Measurements from ENCODE around the gene TLR5. TPM values are rescaled to one million over a fixed set of nuclear protein-coding genes. Genes with fewer than 3 reads are reported as not detected.

The TLR5 gene
- total RNA-seq, 1 experiment from 2014 or later = 0.21 TPM

DNA sequence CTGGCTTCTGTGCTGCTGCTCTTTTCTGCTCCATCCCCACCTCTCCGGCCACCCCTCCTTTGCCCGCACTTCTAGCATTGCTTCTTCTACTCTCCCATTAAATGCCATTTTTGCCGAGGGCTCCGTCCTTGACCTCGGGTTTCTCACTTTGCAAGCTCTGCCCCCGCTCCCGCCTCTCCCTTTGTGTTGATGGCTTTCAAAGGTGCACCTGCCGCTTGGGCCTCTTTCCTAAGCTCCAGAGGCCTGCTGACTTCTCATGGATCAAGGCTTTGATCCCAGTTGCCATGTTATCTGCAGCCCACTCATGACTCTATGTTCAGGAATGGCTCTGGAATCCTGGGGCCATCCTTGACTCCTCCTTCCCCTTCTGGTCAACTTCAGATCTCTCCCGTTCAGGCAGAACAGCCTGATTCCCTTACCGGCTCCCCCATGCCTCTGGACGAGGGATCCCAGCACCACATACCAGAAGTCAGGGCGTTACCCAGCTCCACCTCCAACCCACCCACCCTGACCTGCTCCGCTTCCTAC is 54.3 kb downstream of the TLR5 start:
- Histone ChIP-seq H3K27me3 (ENCODE audit: control insufficient read depth, insufficient read depth, low read length) (no peaks in the 10 kb centered on the region), H3K27ac (ENCODE audit: low read length) (no peak overlapping the region), H3K36me3 (ENCODE audit: control insufficient read depth, insufficient read depth, low read length) (no peaks in the 10 kb centered on the region), H3K4me3 (ENCODE audit: low read depth in 2 of 2, low read length in 2 of 2) (no peak overlapping the region), H3K9me3 (ENCODE audit: control insufficient read depth, insufficient read depth, low read depth, low read length) (no peaks in the 10 kb centered on the region), H3K4me1 (ENCODE audit: control insufficient read depth, insufficient read depth, low read length) (no peaks in the 10 kb centered on the region)
- TF ChIP-seq, protein P1, sequence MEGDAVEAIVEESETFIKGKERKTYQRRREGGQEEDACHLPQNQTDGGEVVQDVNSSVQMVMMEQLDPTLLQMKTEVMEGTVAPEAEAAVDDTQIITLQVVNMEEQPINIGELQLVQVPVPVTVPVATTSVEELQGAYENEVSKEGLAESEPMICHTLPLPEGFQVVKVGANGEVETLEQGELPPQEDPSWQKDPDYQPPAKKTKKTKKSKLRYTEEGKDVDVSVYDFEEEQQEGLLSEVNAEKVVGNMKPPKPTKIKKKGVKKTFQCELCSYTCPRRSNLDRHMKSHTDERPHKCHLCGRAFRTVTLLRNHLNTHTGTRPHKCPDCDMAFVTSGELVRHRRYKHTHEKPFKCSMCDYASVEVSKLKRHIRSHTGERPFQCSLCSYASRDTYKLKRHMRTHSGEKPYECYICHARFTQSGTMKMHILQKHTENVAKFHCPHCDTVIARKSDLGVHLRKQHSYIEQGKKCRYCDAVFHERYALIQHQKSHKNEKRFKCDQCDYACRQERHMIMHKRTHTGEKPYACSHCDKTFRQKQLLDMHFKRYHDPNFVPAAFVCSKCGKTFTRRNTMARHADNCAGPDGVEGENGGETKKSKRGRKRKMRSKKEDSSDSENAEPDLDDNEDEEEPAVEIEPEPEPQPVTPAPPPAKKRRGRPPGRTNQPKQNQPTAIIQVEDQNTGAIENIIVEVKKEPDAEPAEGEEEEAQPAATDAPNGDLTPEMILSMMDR (IDR thresholded peaks at IDR 0.05) = no peak
- TF ChIP-seq SIN3A (IDR thresholded peaks at IDR 0.05; ENCODE audit: borderline replicate concordance, insufficient read depth, low read depth, low read length) = no peak
- TF ChIP-seq, protein P2, sequence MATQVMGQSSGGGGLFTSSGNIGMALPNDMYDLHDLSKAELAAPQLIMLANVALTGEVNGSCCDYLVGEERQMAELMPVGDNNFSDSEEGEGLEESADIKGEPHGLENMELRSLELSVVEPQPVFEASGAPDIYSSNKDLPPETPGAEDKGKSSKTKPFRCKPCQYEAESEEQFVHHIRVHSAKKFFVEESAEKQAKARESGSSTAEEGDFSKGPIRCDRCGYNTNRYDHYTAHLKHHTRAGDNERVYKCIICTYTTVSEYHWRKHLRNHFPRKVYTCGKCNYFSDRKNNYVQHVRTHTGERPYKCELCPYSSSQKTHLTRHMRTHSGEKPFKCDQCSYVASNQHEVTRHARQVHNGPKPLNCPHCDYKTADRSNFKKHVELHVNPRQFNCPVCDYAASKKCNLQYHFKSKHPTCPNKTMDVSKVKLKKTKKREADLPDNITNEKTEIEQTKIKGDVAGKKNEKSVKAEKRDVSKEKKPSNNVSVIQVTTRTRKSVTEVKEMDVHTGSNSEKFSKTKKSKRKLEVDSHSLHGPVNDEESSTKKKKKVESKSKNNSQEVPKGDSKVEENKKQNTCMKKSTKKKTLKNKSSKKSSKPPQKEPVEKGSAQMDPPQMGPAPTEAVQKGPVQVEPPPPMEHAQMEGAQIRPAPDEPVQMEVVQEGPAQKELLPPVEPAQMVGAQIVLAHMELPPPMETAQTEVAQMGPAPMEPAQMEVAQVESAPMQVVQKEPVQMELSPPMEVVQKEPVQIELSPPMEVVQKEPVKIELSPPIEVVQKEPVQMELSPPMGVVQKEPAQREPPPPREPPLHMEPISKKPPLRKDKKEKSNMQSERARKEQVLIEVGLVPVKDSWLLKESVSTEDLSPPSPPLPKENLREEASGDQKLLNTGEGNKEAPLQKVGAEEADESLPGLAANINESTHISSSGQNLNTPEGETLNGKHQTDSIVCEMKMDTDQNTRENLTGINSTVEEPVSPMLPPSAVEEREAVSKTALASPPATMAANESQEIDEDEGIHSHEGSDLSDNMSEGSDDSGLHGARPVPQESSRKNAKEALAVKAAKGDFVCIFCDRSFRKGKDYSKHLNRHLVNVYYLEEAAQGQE (IDR thresholded peaks at IDR 0.05; ENCODE audit: insufficient read depth in 1 of 2, low read depth in 2 of 2, low read length in 1 of 2) = no peak
- no peak for TF ChIP-seq TCF7L2 (IDR thresholded peaks at IDR 0.05; ENCODE audit: low read depth, low read length)
- TF ChIP-seq POLR2AphosphoS5 (IDR thresholded peaks at IDR 0.05; ENCODE audit: low read depth, low read length) = no peak
- ChIA-PET POLR2A (no interaction called here), CTCF (interaction anchor here (1.0 kb wide), 1 partner anchor 34 kb away, joined by 6 read pairs; no protein-coding TSS in a partner anchor)
- in situ Hi-C loops (cut with HindIII; ENCODE audit: low pct_unique_long_range_greater_than_20kb, low sequenced_read_pairs) (loop anchor here (25.0 kb wide), 1 partner anchor 351 kb away; the partner anchor contains the start of gene FAM177B), intact Hi-C loops (cut with micrococcal nuclease; ENCODE audit: unreplicated experiment) (no loop called here)
- ATAC-seq = no peak
- no TSS peak for BruUV-seq (replicated peaks)
- DNase-seq (ENCODE audit: low read depth, low spot score) = no peak

DNA sequence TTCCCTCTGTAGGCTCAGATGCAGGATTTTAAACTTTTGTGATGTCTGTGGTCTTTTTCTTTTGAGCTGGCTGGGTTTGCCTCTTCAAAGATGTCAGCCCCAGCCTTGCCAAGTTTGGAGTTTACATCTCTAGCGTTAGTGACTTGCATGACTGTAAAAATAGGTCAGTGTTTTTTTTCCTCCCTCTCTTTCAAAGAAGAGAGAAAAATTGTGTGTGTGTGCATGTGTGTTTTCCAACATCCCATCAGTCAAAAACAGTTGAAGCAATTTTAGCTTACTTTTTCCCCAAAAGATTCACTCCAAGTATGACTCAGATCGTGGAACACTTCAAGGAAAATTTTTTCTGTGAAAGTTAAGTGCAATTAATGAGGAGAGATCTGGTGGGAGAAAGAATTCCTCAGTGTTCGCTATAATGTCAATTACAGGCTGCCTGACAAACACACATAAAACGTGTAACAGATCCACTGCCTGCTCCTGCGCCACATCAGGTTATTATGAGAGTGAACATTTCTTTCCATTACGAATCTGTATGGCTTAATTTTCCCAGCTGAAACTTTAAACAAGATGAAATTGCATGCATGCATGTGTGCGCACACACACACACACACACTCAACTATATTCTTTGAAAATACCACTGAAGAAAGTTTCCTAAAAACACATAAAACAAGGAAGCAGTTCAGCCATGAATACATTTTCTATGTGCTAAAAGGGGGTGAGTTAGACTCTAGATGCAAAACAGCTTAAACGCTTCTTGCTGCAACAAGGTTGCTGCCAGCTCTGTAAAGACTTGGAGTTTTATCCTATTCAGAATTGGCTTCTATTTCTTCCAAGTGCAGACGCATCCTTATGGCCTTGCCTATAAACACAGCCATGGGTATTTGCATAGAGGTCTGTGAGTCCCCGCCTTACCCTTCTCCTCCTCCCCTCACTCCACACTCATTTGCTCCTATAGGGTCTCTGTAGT is 55.5 kb downstream of the TLR5 start:
- DNase-seq (ENCODE audit: low read depth, low spot score) (no peak), ATAC-seq (no peak)
- Histone ChIP-seq H3K4me3 (ENCODE audit: low read depth in 2 of 2, low read length in 2 of 2) (no peak overlapping the region), H3K36me3 (ENCODE audit: control insufficient read depth, insufficient read depth, low read length) (no peaks in the 10 kb centered on the region), H3K4me1 (ENCODE audit: control insufficient read depth, insufficient read depth, low read length) (no peaks in the 10 kb centered on the region), H3K27ac (ENCODE audit: low read length) (no peak overlapping the region), H3K27me3 (ENCODE audit: control insufficient read depth, insufficient read depth, low read length) (no peaks in the 10 kb centered on the region), H3K9me3 (ENCODE audit: control insufficient read depth, insufficient read depth, low read depth, low read length) (no peaks in the 10 kb centered on the region)
- TF ChIP-seq TCF7L2 (IDR thresholded peaks at IDR 0.05; ENCODE audit: low read depth, low read length) (no peak), SIN3A (IDR thresholded peaks at IDR 0.05; ENCODE audit: borderline replicate concordance, insufficient read depth, low read depth, low read length) (no peak), POLR2AphosphoS5 (IDR thresholded peaks at IDR 0.05; ENCODE audit: low read depth, low read length) (no peak)
- TF ChIP-seq, protein P2 (IDR thresholded peaks at IDR 0.05; ENCODE audit: insufficient read depth in 1 of 2, low read depth in 2 of 2, low read length in 1 of 2) = no peak
- TF ChIP-seq, protein P1 (IDR thresholded peaks at IDR 0.05) = no peak
- CTCF ChIA-PET = no interaction called here
- BruUV-seq (replicated peaks) = no TSS peak
- intact Hi-C loops (cut with micrococcal nuclease; ENCODE audit: unreplicated experiment) (no loop called here), in situ Hi-C loops (cut with HindIII; ENCODE audit: low pct_unique_long_range_greater_than_20kb, low sequenced_read_pairs) (loop anchor here (25.0 kb wide), 1 partner anchor 350 kb away; the partner anchor contains the start of gene FAM177B)
- POLR2A ChIA-PET = interaction anchor here (0.6 kb wide), 1 partner anchor 36 kb away, joined by 3 read pairs; no protein-coding TSS in a partner anchor

All from Panc1 (cell line).